CD14-positive monocyte (primary cell): Measurements from ENCODE around the gene ZBTB39. TPM values are rescaled to one million over a fixed set of nuclear protein-coding genes. Genes with fewer than 3 reads are reported as not detected.

Source experiments
- DNase-seq, 3 donors: peaks; one replicate each; pipeline ENCODE4 v3.0.0-alpha.2; 2011 to 2022
- H2AFZ ChIP-seq: 2 replicates; pipeline ENCODE4 v1.6.0; 2012; ENCODE audit warnings: mild to moderate bottlenecking, low read depth, low read length, inconsistent platforms; ENCODE audit not compliant: insufficient read depth, poor library complexity, severe bottlenecking
- H3K27ac ChIP-seq, 2 donors: 1 replicate in 1 of 2; 2 replicates in 1 of 2; pipeline ENCODE4 v1.5.1; 2012 to 2013; ENCODE audit warnings: low read length in 2 of 2, control low read depth in 1 of 2, inconsistent platforms in 1 of 2, low read depth in 1 of 2, mild to moderate bottlenecking in 1 of 2
- H3K27me3 ChIP-seq, 2 donors: one replicate each; pipeline versions ENCODE4 v1.6.0 to v1.6.1; 2011 to 2013; ENCODE audit warnings: low read length in 2 of 2; ENCODE audit not compliant: control insufficient read depth in 2 of 2, insufficient read depth in 2 of 2
- H3K36me3 ChIP-seq, 2 donors: replicated peaks in 1 of 2; 1 replicate in 1 of 2; 2 replicates in 1 of 2; pipeline versions ENCODE4 v1.5.1 to v1.6.1; 2012 to 2013; ENCODE audit warnings: low read length in 2 of 2, control low read depth in 1 of 2, inconsistent platforms in 1 of 2, mild to moderate bottlenecking in 1 of 2; ENCODE audit not compliant: insufficient read depth in 2 of 2, control insufficient read depth in 1 of 2
- H3K4me1 ChIP-seq, 2 donors: 1 replicate in 1 of 2; 2 replicates in 1 of 2; pipeline versions ENCODE4 v1.5.1 to v1.6.1; 2012 to 2013; ENCODE audit warnings: low read length in 2 of 2, control low read depth in 1 of 2, inconsistent platforms in 1 of 2, mild to moderate bottlenecking in 1 of 2, moderate library complexity in 1 of 2; ENCODE audit not compliant: insufficient read depth in 2 of 2, control insufficient read depth in 1 of 2
- H3K4me2 ChIP-seq: replicated peaks from 2 replicates; pipeline ENCODE3; 2012; ENCODE audit warnings: low read length, moderate library complexity, mild to moderate bottlenecking; ENCODE audit not compliant: poor library complexity, severe bottlenecking; ENCODE audit errors: extremely low read depth
- H3K4me3 ChIP-seq, 3 experiments: fragments of 200-600 bp in 1 of 3; sonication (generic) in 1 of 3; replicated peaks in 1 of 3; 1 replicate in 2 of 3; 2 replicates in 1 of 3; pipeline ENCODE4 v1.5.1; 2011 to 2013; ENCODE audit warnings: low read length in 3 of 3, mild to moderate bottlenecking in 3 of 3, control low read depth in 2 of 3, low read depth in 2 of 3, inconsistent platforms in 1 of 3, moderate library complexity in 1 of 3
- H3K79me2 ChIP-seq: 2 replicates; pipeline ENCODE4 v1.6.0; 2012; ENCODE audit warnings: mild to moderate bottlenecking, control low read depth, inconsistent platforms, low read length, moderate library complexity; ENCODE audit not compliant: insufficient read depth
- H3K9ac ChIP-seq: 2 replicates; pipeline ENCODE4 v1.6.0; 2017; ENCODE audit warnings: low read length, mild to moderate bottlenecking; ENCODE audit not compliant: insufficient read depth, poor library complexity, severe bottlenecking
- H3K9me3 ChIP-seq, 2 donors: replicated peaks in 1 of 2; 1 replicate in 1 of 2; 2 replicates in 1 of 2; pipeline versions ENCODE4 v1.5.1 to v1.6.1; 2012 to 2013; ENCODE audit warnings: low read length in 2 of 2, control low read depth in 1 of 2; ENCODE audit not compliant: control insufficient read depth in 1 of 2, insufficient read depth in 1 of 2
- H4K20me1 ChIP-seq: 2 replicates; pipeline ENCODE4 v1.6.0; 2012; ENCODE audit warnings: mild to moderate bottlenecking, low read length, control low read depth, moderate library complexity; ENCODE audit not compliant: insufficient read depth
- H3K27ac Mint-ChIP-seq, 7 donors: one replicate each; pipeline ENCODE4 v1.8.0; 2020; ENCODE audit warnings: mild to moderate bottlenecking in 7 of 7, mixed read lengths in 7 of 7, moderate library complexity in 6 of 7, inconsistent platforms in 2 of 7
- H3K27me3 Mint-ChIP-seq, 3 donors: one replicate each; pipeline ENCODE4 v1.8.0; 2021 to 2022; ENCODE audit warnings: low read depth in 3 of 3, mild to moderate bottlenecking in 3 of 3, mixed read lengths in 3 of 3, moderate library complexity in 3 of 3, inconsistent platforms in 1 of 3
- H3K36me3 Mint-ChIP-seq, 2 donors: one replicate each; pipeline ENCODE4 v1.8.0; 2020; ENCODE audit warnings: mixed read lengths in 2 of 2, inconsistent platforms in 1 of 2, mild to moderate bottlenecking in 1 of 2
- H3K4me1 Mint-ChIP-seq: one replicate; pipeline ENCODE4 v1.8.0; 2020; ENCODE audit warnings: mild to moderate bottlenecking, mixed read lengths
- H3K4me3 Mint-ChIP-seq, 2 donors: one replicate each; pipeline ENCODE4 v1.8.0; 2020; ENCODE audit warnings: mild to moderate bottlenecking in 2 of 2, mixed read lengths in 2 of 2, moderate library complexity in 1 of 2
- H3K9me3 Mint-ChIP-seq, 7 donors: one replicate each; pipeline ENCODE4 v1.8.0; 2020 to 2022; ENCODE audit warnings: mixed read lengths in 7 of 7, mild to moderate bottlenecking in 6 of 7, moderate library complexity in 6 of 7, inconsistent platforms in 2 of 7
- WGBS: methylation state at CpG from one replicate; pipeline ENCODE4 v1.1.5; 2013; ENCODE audit warnings: missing lambda C conversion rate; ENCODE audit not compliant: insufficient coverage; 5-methylcytosine and 5-hydroxymethylcytosine counted together
- intact Hi-C, 2 donors: fragments of 100-400 bp; cut with micrococcal nuclease; formaldehyde crosslinking; loops; one replicate each; pipeline versions ENCODE4 v1.15.0 to v1.15.1; 2023
- polyA plus RNA-seq, 3 donors: library from polyadenylated mRNA; depleted of rRNA in 1 of 3; unstranded in 2 of 3; stranded (reverse) in 1 of 3; fragments of 300-500 nt in 2 of 3; fragments of >200 nt in 1 of 3; fragmentation: Illumina TruSeq in 2 of 3; gene quantifications; 1 replicate in 2 of 3; 2 replicates in 1 of 3; pipeline ENCODE4 v1.2.3, GENCODE V29; 2012 to 2021
- TF ChIP-seq, protein P1 (sequence below): fragments of 200-600 bp; IDR thresholded peaks from one replicate; pipeline ENCODE4 v1.8.0; 2022; ENCODE audit warnings: antibody characterized with exemption, mild to moderate bottlenecking

ZBTB39 gene
- polyA plus RNA-seq, 3 donors, result 0.65 to 3.7 (median 1.2) TPM

DNA sequence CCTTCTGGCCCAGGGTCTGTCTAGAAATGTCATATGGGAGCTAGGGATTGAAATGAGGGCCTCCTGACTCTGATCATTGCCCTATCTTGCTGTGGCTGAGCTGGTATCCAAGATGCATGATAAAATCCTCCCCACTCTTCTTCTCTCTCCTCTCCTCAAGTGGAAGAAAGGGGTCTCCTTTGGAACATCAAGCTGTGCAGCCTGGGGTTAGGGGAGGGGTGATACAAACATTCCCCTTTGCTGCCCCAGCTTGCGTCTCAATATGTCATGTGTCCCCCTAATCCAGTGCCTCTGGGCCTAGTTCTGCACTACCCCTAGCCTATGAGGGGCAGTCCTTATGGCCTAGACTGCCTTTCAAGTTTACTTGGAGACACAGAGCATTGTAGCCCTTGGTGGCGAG is 57.5 kb downstream of the ZBTB39 start:
- 100% methylated on average over 1 of the region's 2 CpGs for WGBS
- no peaks in the 10 kb centered on the region for H3K9me3 ChIP-seq
- no peaks in the 10 kb centered on the region for H3K4me1 ChIP-seq
- H2AFZ ChIP-seq, result no peak overlapping the region
- intact Hi-C loops, result no loop called here
- no peaks in the 10 kb centered on the region for H4K20me1 ChIP-seq
- peaks cover 2 to 7% (median 3%) of the 10 kb centered on the region in 3 donors for H3K27me3 Mint-ChIP-seq
- no peaks in the 10 kb centered on the region for H3K4me1 Mint-ChIP-seq
- no peaks in the 10 kb centered on the region for H3K36me3 Mint-ChIP-seq
- H3K27ac ChIP-seq, result no peak overlapping the region
- no peaks in the 10 kb centered on the region for H3K27me3 ChIP-seq
- H3K36me3 ChIP-seq, result no peaks in the 10 kb centered on the region
- no peak overlapping the region for H3K4me3 Mint-ChIP-seq
- H3K4me2 ChIP-seq, result no peak overlapping the region
- H3K9me3 Mint-ChIP-seq, result peaks cover 0 to 4% (median 2%) of the 10 kb centered on the region in 7 donors
- no peak overlapping the region for H3K27ac Mint-ChIP-seq
- H3K9ac ChIP-seq, result no peak overlapping the region
- H3K79me2 ChIP-seq, result no peaks in the 10 kb centered on the region
- H3K4me3 ChIP-seq, result no peak overlapping the region
- peak in 1 of 3 donors; percentile 0 for DNase-seq
- TF ChIP-seq, protein P1, sequence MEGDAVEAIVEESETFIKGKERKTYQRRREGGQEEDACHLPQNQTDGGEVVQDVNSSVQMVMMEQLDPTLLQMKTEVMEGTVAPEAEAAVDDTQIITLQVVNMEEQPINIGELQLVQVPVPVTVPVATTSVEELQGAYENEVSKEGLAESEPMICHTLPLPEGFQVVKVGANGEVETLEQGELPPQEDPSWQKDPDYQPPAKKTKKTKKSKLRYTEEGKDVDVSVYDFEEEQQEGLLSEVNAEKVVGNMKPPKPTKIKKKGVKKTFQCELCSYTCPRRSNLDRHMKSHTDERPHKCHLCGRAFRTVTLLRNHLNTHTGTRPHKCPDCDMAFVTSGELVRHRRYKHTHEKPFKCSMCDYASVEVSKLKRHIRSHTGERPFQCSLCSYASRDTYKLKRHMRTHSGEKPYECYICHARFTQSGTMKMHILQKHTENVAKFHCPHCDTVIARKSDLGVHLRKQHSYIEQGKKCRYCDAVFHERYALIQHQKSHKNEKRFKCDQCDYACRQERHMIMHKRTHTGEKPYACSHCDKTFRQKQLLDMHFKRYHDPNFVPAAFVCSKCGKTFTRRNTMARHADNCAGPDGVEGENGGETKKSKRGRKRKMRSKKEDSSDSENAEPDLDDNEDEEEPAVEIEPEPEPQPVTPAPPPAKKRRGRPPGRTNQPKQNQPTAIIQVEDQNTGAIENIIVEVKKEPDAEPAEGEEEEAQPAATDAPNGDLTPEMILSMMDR, result no peak

Other genes with a start within 250 kb of the ZBTB39 start
- gene HSD17B6, start 243.2 kb downstream of the ZBTB39 start, polyA plus RNA-seq, result under 1 TPM in 1 of 3 donors, not detected in 2; 0.12 TPM
- not detected for gene SDR9C7, start 72.1 kb downstream of the ZBTB39 start, polyA plus RNA-seq
- gene RDH16, start 48.9 kb downstream of the ZBTB39 start, polyA plus RNA-seq, result under 1 TPM in 1 of 3 donors, not detected in 2; 0.47 TPM
- under 1 TPM in 1 of 3 donors, not detected in 2; 0.15 TPM for gene TAC3, start 10.0 kb upstream of the ZBTB39 start, polyA plus RNA-seq
- gene MYO1A, start 43.6 kb upstream of the ZBTB39 start, polyA plus RNA-seq, result 1 to 10 TPM in 2 of 3 donors, under 1 TPM in 1; 0.22 to 1.7 (median 1.3) TPM
- gene NEMP1, start 72.2 kb upstream of the ZBTB39 start, polyA plus RNA-seq, result 1 to 10 TPM; 1.9 to 4.6 (median 2.2) TPM
- gene NAB2, start 82.6 kb upstream of the ZBTB39 start, polyA plus RNA-seq, result 1 to 10 TPM in 2 of 3 donors, under 1 TPM in 1; 1.00 to 8.3 (median 2.7) TPM
- 100 to 1,000 TPM; 132 to 637 (median 154) TPM for gene STAT6, start 104.8 kb upstream of the ZBTB39 start, polyA plus RNA-seq
- 100 to 1,000 TPM in 1 of 3 donors, 10 to 100 TPM in 1, 1 to 10 TPM in 1; 5.5 to 246 (median 10.5) TPM for gene LRP1, start 121.9 kb upstream of the ZBTB39 start, polyA plus RNA-seq
- 1 to 10 TPM in 1 of 3 donors, under 1 TPM in 1, not detected in 1; 0.35 to 1.5 TPM for gene LRP1-AS, start 141.1 kb upstream of the ZBTB39 start, polyA plus RNA-seq
- gene NXPH4, start 210.2 kb upstream of the ZBTB39 start, polyA plus RNA-seq, result not detected
- gene SHMT2, start 223.2 kb upstream of the ZBTB39 start, polyA plus RNA-seq, result 10 to 100 TPM; 36.8 to 52.0 (median 39.8) TPM
- 10 to 100 TPM in 1 of 3 donors, 1 to 10 TPM in 2; 7.0 to 32.1 (median 9.1) TPM for gene STAC3, start 244.6 kb upstream of the ZBTB39 start, polyA plus RNA-seq